ENCODE measurements around the gene BEND2. TPM values are rescaled to one million over a fixed set of nuclear protein-coding genes. Genes with fewer than 3 reads are reported as not detected.

Gene BEND2
- total and polyA plus RNA-seq, 2 of the 8 experiments (the other 6 are each of a cell fraction or from before 2014, with no cell fraction given), result not detected

GRCh38 chrX:18227458-18227857 is 6.8 kb upstream of the BEND2 start:
- Histone ChIP-seq H3K56ac (replicated peaks; ENCODE audit: insufficient read length, low read depth, low read length) (no peak overlapping the region), H2AK5ac (ENCODE audit: low read depth, low read length) (no peak overlapping the region), H3K18ac (ENCODE audit: extremely low read depth, low read length) (no peak overlapping the region), H3K4me3 (ENCODE audit: extremely low read depth in 1 of 4, insufficient read depth in 2 of 4, low read depth in 3 of 4, low read length in 4 of 4) (no peak overlapping the region), H3K36me3 (ENCODE audit: control insufficient read depth in 2 of 4, insufficient read depth in 4 of 4, low read length in 3 of 4) (no peaks in the 10 kb centered on the region), H3K27ac (ENCODE audit: low read depth, low read length) (no peak overlapping the region), H3K79me2 (ENCODE audit: control insufficient read depth in 1 of 2, insufficient read depth in 2 of 2, low read length in 2 of 2) (no peaks in the 10 kb centered on the region), H2BK5ac (ENCODE audit: low read depth, low read length) (no peak overlapping the region), H2BK15ac (ENCODE audit: low read length) (no peak overlapping the region), H3K4me1 (replicated peaks in 1 of 4; ENCODE audit: control insufficient read depth in 3 of 4, insufficient read depth in 4 of 4, low read length in 3 of 4) (peaks cover 0 to 2% (median 0%) of the 10 kb centered on the region in 4 experiments; a peak in 1 of 7 replicates), H3K9me3 (ENCODE audit: insufficient read depth in 2 of 2, low read depth in 1 of 2, low read length in 1 of 2) (no peaks in the 10 kb centered on the region), H3K23me2 (ENCODE audit: low read depth, low read length) (no peaks in the 10 kb centered on the region), H4K8ac (ENCODE audit: extremely low read depth, insufficient read depth, low read length) (no peak overlapping the region), H3K14ac (ENCODE audit: insufficient read length) (no peak overlapping the region), H2BK20ac (ENCODE audit: low read length) (no peak overlapping the region), H4K5ac (ENCODE audit: insufficient read length, low read depth, low read length) (no peak overlapping the region), H3K79me1 (ENCODE audit: low read depth, low read length) (no peaks in the 10 kb centered on the region), H2BK120ac (replicated peaks; ENCODE audit: low read depth, low read length) (no peak overlapping the region), H4K20me1 (replicated peaks in 1 of 2; ENCODE audit: control insufficient read depth in 1 of 2, insufficient read depth in 2 of 2, low read length in 2 of 2) (no peaks in the 10 kb centered on the region), H4K91ac (replicated peaks; ENCODE audit: insufficient read length, low read length) (no peak overlapping the region), H3K9ac (replicated peaks in 1 of 4; ENCODE audit: extremely low read depth in 1 of 4, low read depth in 3 of 4, low read length in 3 of 4) (no peak overlapping the region), H2AFZ (ENCODE audit: low read length) (no peak overlapping the region), H3K4ac (replicated peaks; ENCODE audit: insufficient read length, low read depth, low read length) (no peak overlapping the region), H3K4me2 (ENCODE audit: insufficient read depth in 1 of 2, low read depth in 2 of 2, low read length in 2 of 2) (no peak overlapping the region), H3K23ac (ENCODE audit: insufficient read length) (no peak overlapping the region), H2BK12ac (ENCODE audit: low read depth, low read length) (no peak overlapping the region), H3K27me3 (replicated peaks in 1 of 4; ENCODE audit: control insufficient read depth in 3 of 4, extremely low read depth in 1 of 4, insufficient read depth in 3 of 4, low read length in 3 of 4) (no peaks in the 10 kb centered on the region)
- FAIRE-seq (no peak), DNase-seq (ENCODE audit: low read depth in 1 of 2, low spot score in 2 of 2) (no peak)
- WGBS, 2 experiments (ENCODE audit: extremely low coverage in 1 of 2, insufficient coverage in 1 of 2, insufficient read length in 1 of 2, insufficient replicate concordance in 2 of 2, low coverage in 1 of 2, low lambda C conversion rate in 2 of 2, missing lambda C conversion rate in 1 of 2), result 70% methylated on average over 3 of the region's 7 CpGs; no CpG with 5 or more reads in 1 of the 2 experiments
- POLR2A ChIA-PET (ENCODE audit: partially characterized antibody), result no interaction called here
- TF ChIP-seq CTCF (IDR thresholded peaks at IDR 0.05; ENCODE audit: control extremely low read depth in 1 of 3, insufficient read depth in 1 of 3, low read depth in 1 of 3, low read length in 3 of 3) (no peak), TCF12 (IDR thresholded peaks at IDR 0.05; ENCODE audit: low read depth, low read length) (no peak), GTF2F1 (IDR thresholded peaks at IDR 0.05; ENCODE audit: borderline replicate concordance, low read depth, low read length) (no peak), KDM4A (IDR thresholded peaks at IDR 0.05; ENCODE audit: low read depth, low read length, severe bottlenecking) (no peak), RXRA (IDR thresholded peaks at IDR 0.05; ENCODE audit: insufficient read depth, low read depth, low read length) (no peak), SIN3A (conservative IDR thresholded peaks at IDR 0.05 in 1 of 2, IDR thresholded peaks at IDR 0.05 in 1 of 2; ENCODE audit: low read depth in 1 of 2, low read length in 2 of 2) (no peak), PHF8 (conservative IDR thresholded peaks at IDR 0.05; ENCODE audit: low read depth, low read length) (no peak), RAD21 (IDR thresholded peaks at IDR 0.05 in 1 of 2, conservative IDR thresholded peaks at IDR 0.05 in 1 of 2; ENCODE audit: low read depth in 2 of 2, low read length in 2 of 2) (no peak), RBBP5 (IDR thresholded peaks at IDR 0.05; ENCODE audit: borderline replicate concordance, low read depth, low read length) (no peak), POU5F1 (IDR thresholded peaks at IDR 0.05; ENCODE audit: low read depth, low read length) (no peak)
- TF ChIP-seq, protein P1, sequence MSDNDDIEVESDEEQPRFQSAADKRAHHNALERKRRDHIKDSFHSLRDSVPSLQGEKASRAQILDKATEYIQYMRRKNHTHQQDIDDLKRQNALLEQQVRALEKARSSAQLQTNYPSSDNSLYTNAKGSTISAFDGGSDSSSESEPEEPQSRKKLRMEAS (IDR thresholded peaks at IDR 0.05), result no peak
- CTCF ChIA-PET (ENCODE audit: partially characterized antibody), result interaction anchor here (0.6 to 1.2 kb wide), 2 partner anchors 150 to 1846 kb away, joined by 3 to 5 read pairs; no protein-coding TSS in a partner anchor

All from H1 (cell line).